DMS79 (cell line): ENCODE data around the gene PPAT.
"Not testable (repeated sequence)": the region's sequence is repeated elsewhere in the genome, so short reads cannot be mapped to it uniquely, and the experiment has no call there.

Source experiments
- DNase-seq: peaks from one replicate; lab custom pipeline; 2025; lab: John Stamatoyannopoulos, UW

Gene PPAT

GRCh38 chr4:56386091-56386490 lies 49.3 kb downstream of the PPAT start:
- no peak for DNase-seq

GRCh38 chr4:56375458-56375857 lies 60.0 kb downstream of the PPAT start:
- no peak for DNase-seq

- DNase-seq: no peak
These were observed 60.5 kb downstream of the PPAT start for GRCh38 chr4:56374956-56375355.

DNA sequence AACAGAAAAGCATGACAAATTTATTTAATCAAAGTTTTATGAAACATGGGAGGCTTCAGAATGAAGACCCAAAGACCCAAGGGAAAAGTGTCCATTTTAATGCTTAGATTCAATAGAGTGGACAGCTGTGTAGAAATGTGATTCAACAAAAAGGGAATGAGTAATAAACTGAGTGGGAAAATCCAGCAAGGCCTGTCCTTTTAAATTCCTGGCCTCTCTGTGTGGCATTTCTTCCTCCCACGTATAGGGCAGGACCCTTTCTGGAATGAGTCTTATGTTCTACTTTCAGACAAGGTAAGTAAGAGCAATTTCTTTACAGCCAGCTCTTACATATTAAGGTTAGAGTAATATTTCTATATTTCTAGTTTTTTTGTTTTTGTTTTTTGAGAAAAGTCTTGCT lies 62.6 kb downstream of the PPAT start:
- no peak for DNase-seq

DNA sequence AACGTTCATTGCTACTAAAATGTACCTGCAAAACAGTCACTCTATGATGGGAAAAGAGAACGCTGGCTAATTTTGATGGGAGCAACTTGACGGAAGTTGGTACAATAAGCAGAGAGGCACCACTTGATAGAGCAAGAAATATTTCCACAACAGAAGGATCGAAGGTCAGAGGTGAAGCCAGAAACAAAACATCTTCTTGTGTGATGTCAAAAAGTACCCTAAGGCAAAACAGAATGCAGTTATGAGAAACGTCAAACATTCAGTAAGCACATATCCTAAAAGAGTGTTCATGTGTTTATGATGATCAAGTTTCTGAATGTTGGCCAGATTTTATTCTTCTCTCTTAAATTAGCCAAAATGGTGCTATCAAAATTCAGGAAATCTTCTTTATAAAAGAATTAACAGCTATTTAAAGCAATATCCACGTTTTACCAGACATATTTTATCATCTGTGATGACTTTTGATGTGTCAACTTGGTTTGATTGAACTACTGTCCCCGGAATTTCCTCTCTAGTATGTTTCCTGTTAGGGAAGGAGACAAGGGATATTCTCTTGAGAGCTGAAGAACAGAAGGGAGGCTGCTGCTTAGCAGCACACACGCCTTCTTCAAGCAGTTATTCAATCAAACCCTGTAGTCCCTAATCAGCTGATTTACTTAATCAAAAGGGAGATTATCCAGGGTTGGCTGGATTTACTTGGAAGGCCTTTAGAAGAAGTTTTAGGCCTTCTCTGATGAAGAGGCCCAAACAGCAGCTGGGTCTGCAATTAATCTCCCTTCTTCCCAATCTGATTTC lies 63.8 kb downstream of the PPAT start:
- no peak for DNase-seq

- no peak for DNase-seq
These were observed 65.0 kb downstream of the PPAT start for GRCh38 chr4:56370377-56370776.

- DNase-seq: not testable (repeated sequence)
These were observed 72.4 kb downstream of the PPAT start for GRCh38 chr4:56362981-56363380.

GRCh38 chr4:56360071-56360470 lies 75.3 kb downstream of the PPAT start:
- DNase-seq: no peak

DNA sequence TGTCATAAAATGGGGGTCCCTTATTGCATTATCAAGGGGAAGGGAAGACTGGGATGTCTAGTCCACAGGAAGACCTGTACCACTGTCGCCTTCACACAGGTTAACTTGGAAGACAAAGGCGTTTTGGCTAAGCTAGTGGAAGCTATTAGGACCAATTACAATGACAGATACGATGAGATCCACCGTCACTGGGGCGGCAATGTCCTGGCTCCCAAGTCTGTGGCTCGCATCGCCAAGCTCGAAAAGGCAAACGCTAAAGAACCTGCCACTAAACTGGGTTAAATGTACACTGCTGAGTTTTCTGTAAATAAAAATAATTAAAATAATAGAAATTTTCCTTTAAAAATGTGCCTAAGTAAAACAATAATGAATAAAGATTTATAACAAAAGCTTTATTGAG lies 78.8 kb downstream of the PPAT start:
- no peak for DNase-seq

- no peak for DNase-seq
These were observed 86.8 kb downstream of the PPAT start for GRCh38 chr4:56348576-56348975.

DNA sequence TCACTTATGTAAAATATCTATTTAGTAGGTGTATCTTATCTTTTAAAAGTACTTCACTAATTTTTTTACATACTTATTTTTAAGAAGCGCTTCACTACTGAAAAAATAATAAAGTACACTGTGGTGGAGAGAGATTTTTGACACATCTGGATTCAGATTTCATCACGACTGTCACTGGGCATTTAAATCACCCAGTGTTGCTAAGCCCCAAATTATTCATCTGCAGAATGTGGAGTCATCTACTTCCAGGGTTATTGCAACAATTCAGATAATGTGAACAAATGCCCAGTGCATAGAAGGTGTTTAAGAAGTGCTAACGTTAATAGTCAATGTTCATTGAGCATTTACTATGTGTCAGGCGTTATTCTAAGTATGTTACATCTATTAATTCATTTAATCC lies 90.0 kb downstream of the PPAT start:
- no peak for DNase-seq
